Measurements from ENCODE around the gene MYCBP2.

The MYCBP2 gene

GRCh38 chr13:77343841-77344240, 16.9 kb upstream of the MYCBP2 start:
- H3K4me3 Mint-ChIP-seq, result no peak overlapping the region
- TF ChIP-seq CTCF (IDR thresholded peaks at IDR 0.05; ENCODE audit: unreplicated experiment in 3 of 3), result no peak
- H3K27me3 Mint-ChIP-seq (ENCODE audit: low read depth), result no peaks in the 10 kb centered on the region
- H3K27ac Mint-ChIP-seq, result no peak overlapping the region
- H3K9me3 Mint-ChIP-seq, result peaks cover 2% of the 10 kb centered on the region
- no peaks in the 10 kb centered on the region for H3K36me3 Mint-ChIP-seq (ENCODE audit: low read depth)
- H3K4me1 Mint-ChIP-seq, result no peaks in the 10 kb centered on the region

GRCh38 chr13:77339408-77339807, 12.5 kb upstream of the MYCBP2 start:
- Mint-ChIP-seq H3K27ac (no peak overlapping the region), H3K9me3 (peaks cover 2% of the 10 kb centered on the region), H3K4me1 (no peaks in the 10 kb centered on the region), H3K4me3 (no peak overlapping the region), H3K36me3 (ENCODE audit: low read depth) (no peaks in the 10 kb centered on the region), H3K27me3 (ENCODE audit: low read depth) (peaks cover 3% of the 10 kb centered on the region)
- TF ChIP-seq CTCF (IDR thresholded peaks at IDR 0.05; ENCODE audit: unreplicated experiment in 3 of 3), result no peak

- H3K9me3 Mint-ChIP-seq, result peaks cover 2% of the 10 kb centered on the region
- H3K4me3 Mint-ChIP-seq, result no peak overlapping the region
- no peak for TF ChIP-seq CTCF (IDR thresholded peaks at IDR 0.05; ENCODE audit: unreplicated experiment in 3 of 3)
These were observed 12.1 kb upstream of the MYCBP2 start for GRCh38 chr13:77338961-77339401.

GRCh38 chr13:77338329-77338728, 11.4 kb upstream of the MYCBP2 start:
- peaks cover 3% of the 10 kb centered on the region for H3K27me3 Mint-ChIP-seq (ENCODE audit: low read depth)
- H3K4me1 Mint-ChIP-seq, result no peaks in the 10 kb centered on the region
- no peak overlapping the region for H3K4me3 Mint-ChIP-seq
- peaks cover 2% of the 10 kb centered on the region for H3K9me3 Mint-ChIP-seq
- TF ChIP-seq CTCF (IDR thresholded peaks at IDR 0.05; ENCODE audit: unreplicated experiment in 3 of 3), result no peak
- no peaks in the 10 kb centered on the region for H3K36me3 Mint-ChIP-seq (ENCODE audit: low read depth)
- no peak overlapping the region for H3K27ac Mint-ChIP-seq

More at GRCh38 chr13:77338961-77339401, 12.1 kb upstream of the MYCBP2 start:
- H3K36me3 Mint-ChIP-seq (ENCODE audit: low read depth), result no peaks in the 10 kb centered on the region
- H3K4me1 Mint-ChIP-seq, result no peaks in the 10 kb centered on the region
- H3K27ac Mint-ChIP-seq, result no peak overlapping the region
- peaks cover 3% of the 10 kb centered on the region for H3K27me3 Mint-ChIP-seq (ENCODE audit: low read depth)

- Mint-ChIP-seq H3K9me3 (peaks cover 2% of the 10 kb centered on the region), H3K36me3 (ENCODE audit: low read depth) (no peaks in the 10 kb centered on the region), H3K4me3 (no peak overlapping the region), H3K4me1 (no peaks in the 10 kb centered on the region), H3K27me3 (ENCODE audit: low read depth) (peaks cover 3% of the 10 kb centered on the region), H3K27ac (no peak overlapping the region)
- no peak for TF ChIP-seq CTCF (IDR thresholded peaks at IDR 0.05; ENCODE audit: unreplicated experiment in 3 of 3)
These were observed 10.3 kb upstream of the MYCBP2 start for GRCh38 chr13:77337159-77337558.

- Mint-ChIP-seq H3K4me3 (no peak overlapping the region), H3K27me3 (ENCODE audit: low read depth) (peaks cover 3% of the 10 kb centered on the region), H3K27ac (no peak overlapping the region), H3K9me3 (no peaks in the 10 kb centered on the region), H3K36me3 (ENCODE audit: low read depth) (no peaks in the 10 kb centered on the region), H3K4me1 (no peaks in the 10 kb centered on the region)
- TF ChIP-seq CTCF (IDR thresholded peaks at IDR 0.05; ENCODE audit: unreplicated experiment in 3 of 3), result no peak
These were observed 8.6 kb upstream of the MYCBP2 start for GRCh38 chr13:77335543-77335942.
